ENCODE data around the gene MBD1. TPM values are rescaled to one million over a fixed set of nuclear protein-coding genes. Genes with fewer than 3 reads are reported as not detected.

Gene MBD1, protein sequence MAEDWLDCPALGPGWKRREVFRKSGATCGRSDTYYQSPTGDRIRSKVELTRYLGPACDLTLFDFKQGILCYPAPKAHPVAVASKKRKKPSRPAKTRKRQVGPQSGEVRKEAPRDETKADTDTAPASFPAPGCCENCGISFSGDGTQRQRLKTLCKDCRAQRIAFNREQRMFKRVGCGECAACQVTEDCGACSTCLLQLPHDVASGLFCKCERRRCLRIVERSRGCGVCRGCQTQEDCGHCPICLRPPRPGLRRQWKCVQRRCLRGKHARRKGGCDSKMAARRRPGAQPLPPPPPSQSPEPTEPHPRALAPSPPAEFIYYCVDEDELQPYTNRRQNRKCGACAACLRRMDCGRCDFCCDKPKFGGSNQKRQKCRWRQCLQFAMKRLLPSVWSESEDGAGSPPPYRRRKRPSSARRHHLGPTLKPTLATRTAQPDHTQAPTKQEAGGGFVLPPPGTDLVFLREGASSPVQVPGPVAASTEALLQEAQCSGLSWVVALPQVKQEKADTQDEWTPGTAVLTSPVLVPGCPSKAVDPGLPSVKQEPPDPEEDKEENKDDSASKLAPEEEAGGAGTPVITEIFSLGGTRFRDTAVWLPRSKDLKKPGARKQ
- 53.4 TPM for total RNA-seq

DNA sequence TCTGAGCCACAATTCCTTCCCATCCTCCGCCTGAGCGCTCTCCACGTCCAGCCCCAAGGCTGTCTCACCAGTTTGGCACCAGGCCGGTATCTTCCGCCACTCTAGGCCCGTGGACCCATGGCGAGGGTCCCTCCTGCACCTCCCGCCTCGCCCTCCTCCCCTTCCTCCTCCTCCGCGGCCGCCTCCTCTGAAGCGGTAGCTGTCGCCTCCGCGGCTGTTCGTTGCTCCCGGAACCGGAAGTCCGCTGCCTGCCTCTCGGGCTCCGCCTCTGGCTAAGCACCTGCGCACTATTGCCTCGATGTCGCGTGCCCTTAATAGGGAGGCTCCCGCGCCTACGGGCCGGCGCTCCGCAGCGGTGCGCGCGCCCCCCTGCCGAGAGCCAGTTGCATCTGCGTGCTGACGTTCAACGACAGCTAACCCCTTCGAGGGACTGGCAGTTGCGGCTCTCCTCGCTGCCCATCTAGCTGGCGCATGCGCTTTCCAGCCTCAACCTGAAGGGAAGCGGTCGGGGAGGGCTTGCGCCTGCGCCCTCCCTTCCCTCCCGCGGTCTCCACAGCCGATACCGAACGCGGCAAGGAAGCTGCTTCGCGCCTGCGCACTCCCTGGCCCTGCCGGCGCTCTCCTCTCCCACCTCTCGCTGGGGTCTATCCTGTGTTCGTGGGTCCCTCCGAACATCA is at the start of gene MBD1:
Gene MBD1, minus strand, starts transcription at position 229 of the 677 bp plus-strand sequence. CDS start 1,531 bp downstream, outside the sequence.
- DNase-seq (ENCODE audit: low spot score in 2 of 2), result peak; percentile 92 to 98
- H3K9me3 ChIP-seq, result no peaks in the 10 kb centered on the region
- H3K27ac ChIP-seq, result peak within 1 kb of the TSS; percentile 92 to 97
- H3K27me3 ChIP-seq, result no peaks in the 10 kb centered on the region
- peaks cover 32 to 47% of the 10 kb centered on the region in 2 donors for H3K36me3 ChIP-seq
- intact Hi-C loops (cut with DNase I), result loop anchor here (1.0 to 10.0 kb wide), 8 partner anchors 15 to 916 kb away; partner anchors contain the start of genes ACAA2, C18orf32, CFAP53 and ME2
- peaks cover 3 to 23% of the 10 kb centered on the region in 2 donors for H3K4me1 ChIP-seq
- peak within 1 kb of the TSS; percentile 71 to 93 for H3K4me3 ChIP-seq
- TF ChIP-seq, protein P1, sequence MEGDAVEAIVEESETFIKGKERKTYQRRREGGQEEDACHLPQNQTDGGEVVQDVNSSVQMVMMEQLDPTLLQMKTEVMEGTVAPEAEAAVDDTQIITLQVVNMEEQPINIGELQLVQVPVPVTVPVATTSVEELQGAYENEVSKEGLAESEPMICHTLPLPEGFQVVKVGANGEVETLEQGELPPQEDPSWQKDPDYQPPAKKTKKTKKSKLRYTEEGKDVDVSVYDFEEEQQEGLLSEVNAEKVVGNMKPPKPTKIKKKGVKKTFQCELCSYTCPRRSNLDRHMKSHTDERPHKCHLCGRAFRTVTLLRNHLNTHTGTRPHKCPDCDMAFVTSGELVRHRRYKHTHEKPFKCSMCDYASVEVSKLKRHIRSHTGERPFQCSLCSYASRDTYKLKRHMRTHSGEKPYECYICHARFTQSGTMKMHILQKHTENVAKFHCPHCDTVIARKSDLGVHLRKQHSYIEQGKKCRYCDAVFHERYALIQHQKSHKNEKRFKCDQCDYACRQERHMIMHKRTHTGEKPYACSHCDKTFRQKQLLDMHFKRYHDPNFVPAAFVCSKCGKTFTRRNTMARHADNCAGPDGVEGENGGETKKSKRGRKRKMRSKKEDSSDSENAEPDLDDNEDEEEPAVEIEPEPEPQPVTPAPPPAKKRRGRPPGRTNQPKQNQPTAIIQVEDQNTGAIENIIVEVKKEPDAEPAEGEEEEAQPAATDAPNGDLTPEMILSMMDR (IDR thresholded peaks at IDR 0.05), result peak in 2 of 3 experiments; percentile 22 to 38

DNA sequence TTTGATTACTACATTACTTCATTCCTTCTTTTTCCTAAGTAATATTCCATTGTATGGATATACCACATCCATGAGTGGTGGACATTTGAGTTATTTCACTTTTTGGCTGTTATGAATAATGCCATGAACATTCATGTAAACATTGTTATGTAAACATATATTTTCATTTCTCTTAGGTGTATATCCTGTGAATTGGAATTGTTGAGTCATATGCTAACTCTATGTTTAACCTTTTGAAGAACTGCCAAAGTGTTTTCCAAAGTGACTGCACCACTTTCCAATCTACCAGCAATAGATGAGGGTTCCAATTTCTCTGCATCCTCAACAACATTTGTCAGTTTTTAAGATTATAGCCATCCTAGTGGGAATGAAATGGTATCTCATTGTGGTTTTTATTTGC is 48.9 kb upstream of the MBD1 start:
- Histone ChIP-seq H3K36me3 (no peaks in the 10 kb centered on the region), H3K4me3 (no peak overlapping the region), H3K27me3 (no peaks in the 10 kb centered on the region), H3K27ac (no peak overlapping the region), H3K9me3 (no peaks in the 10 kb centered on the region), H3K4me1 (no peaks in the 10 kb centered on the region)
- TF ChIP-seq, protein P1 (IDR thresholded peaks at IDR 0.05), result no peak
- no peak for DNase-seq (ENCODE audit: low spot score in 2 of 2)
- intact Hi-C loops (cut with DNase I), result no loop called here

DNA sequence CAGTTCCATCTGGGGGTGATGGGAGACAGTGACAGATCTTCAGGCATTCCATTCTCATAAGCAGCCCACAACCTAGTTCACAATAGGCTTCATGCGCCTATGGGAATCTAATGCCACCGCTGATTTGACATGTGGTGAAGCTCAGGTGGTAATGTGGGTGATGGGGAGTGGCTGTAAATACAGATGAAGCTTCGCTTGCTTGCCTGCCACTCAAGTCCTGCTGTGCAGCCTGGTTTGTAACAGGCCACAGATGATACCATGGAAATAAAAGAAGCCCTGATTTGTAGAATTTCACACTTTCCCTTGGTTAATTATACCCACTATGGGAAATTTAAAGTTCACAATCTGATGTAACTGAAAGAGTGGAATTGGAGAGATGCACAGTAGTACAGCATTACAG is 46.7 kb upstream of the MBD1 start:
- no peaks in the 10 kb centered on the region for H3K36me3 ChIP-seq
- intact Hi-C loops (cut with DNase I), result no loop called here

DNA sequence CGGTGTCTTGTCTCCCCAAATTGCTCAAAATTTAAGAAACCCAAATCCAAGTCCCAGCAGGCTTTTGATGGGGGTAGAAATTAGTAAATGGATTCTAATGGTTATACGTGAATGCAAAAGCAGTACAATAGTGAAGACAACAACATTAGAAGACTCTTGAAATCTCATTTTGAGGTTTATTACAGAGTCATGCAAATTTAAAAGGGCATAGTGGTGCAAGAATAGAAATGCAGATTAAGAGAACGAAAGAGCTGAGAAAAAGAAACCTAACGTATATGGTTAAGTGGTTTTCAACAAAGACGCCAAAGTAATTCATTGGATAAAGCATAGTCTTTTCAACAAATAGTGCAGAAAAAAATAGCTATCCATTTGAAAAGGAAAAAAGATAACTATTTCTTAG is 39.4 kb upstream of the MBD1 start:
- H3K27ac ChIP-seq, result no peak overlapping the region
- H3K27me3 ChIP-seq, result no peaks in the 10 kb centered on the region
- DNase-seq (ENCODE audit: low spot score in 2 of 2), result no peak
- H3K9me3 ChIP-seq, result no peaks in the 10 kb centered on the region
- intact Hi-C loops (cut with DNase I), result no loop called here
- H3K36me3 ChIP-seq, result no peaks in the 10 kb centered on the region
- no peaks in the 10 kb centered on the region for H3K4me1 ChIP-seq
- TF ChIP-seq, protein P1 (IDR thresholded peaks at IDR 0.05), result no peak
- no peak overlapping the region for H3K4me3 ChIP-seq

More for the DNA sequence above, 46.7 kb upstream of the MBD1 start:
- no peaks in the 10 kb centered on the region for H3K27me3 ChIP-seq
- TF ChIP-seq, protein P1 (IDR thresholded peaks at IDR 0.05), result no peak
- no peaks in the 10 kb centered on the region for H3K9me3 ChIP-seq
- H3K4me3 ChIP-seq, result no peak overlapping the region
- H3K27ac ChIP-seq, result no peak overlapping the region
- no peak for DNase-seq (ENCODE audit: low spot score in 2 of 2)
- H3K4me1 ChIP-seq, result no peaks in the 10 kb centered on the region

DNA sequence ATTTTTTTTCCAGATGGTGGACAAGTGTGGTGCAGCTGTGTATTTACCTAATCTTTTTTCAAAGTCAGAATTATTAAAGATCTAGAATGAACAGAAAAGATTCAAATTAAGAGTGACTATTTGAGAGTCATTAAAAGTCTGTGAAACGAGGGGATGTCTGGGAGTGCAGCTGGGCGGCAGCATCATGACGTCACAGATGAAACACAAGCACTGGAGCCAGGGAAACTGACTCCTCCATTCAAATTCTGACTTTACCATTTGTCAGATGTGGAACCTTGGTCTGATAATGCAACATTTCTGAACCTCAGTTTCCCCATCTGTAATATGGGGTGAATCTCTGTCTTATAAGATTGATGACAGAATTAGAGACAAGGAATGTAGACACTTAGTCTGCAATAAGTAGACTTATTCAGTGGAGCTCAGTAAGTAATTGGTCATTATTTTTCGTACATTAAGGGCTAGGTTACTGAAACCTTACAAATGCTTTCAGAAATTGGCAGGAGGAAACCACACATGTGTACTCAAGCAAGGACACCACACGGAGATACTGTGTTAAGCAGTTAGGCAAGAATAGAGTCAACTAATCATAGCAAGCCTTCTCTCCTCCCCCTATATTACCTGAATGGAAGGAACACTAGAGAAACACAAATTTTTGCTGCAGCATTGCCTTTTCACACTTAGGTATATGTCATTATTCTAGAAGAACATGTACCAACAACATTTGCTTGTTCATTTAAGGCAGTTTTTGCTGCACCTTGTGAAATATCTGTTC is 34.0 kb upstream of the MBD1 start:
- Histone ChIP-seq H3K4me3 (no peak overlapping the region), H3K27me3 (no peaks in the 10 kb centered on the region), H3K9me3 (no peaks in the 10 kb centered on the region), H3K36me3 (no peaks in the 10 kb centered on the region), H3K4me1 (no peaks in the 10 kb centered on the region), H3K27ac (no peak overlapping the region)
- TF ChIP-seq, protein P1 (IDR thresholded peaks at IDR 0.05), result no peak
- intact Hi-C loops (cut with DNase I), result no loop called here
- no peak for DNase-seq (ENCODE audit: low spot score in 2 of 2)
